GM19240 (cell line): ENCODE data around the gene QKI.

ENCODE experiments used
- DNase-seq: peaks from one replicate; pipeline ENCODE4 v3.0.0; 2011; ENCODE audit warnings: low spot score; ENCODE audit not compliant: insufficient read length

Gene QKI

GRCh38 chr6:163486821-163487220, 72.3 kb downstream of the QKI start:
- DNase-seq, result no peak

- DNase-seq, result no peak
Measured at GRCh38 chr6:163487606-163488005, 73.1 kb downstream of the QKI start.

GRCh38 chr6:163489584-163489983, 75.1 kb downstream of the QKI start:
- DNase-seq, result no peak

- DNase-seq, result no peak
Measured at GRCh38 chr6:163490826-163491577, 76.5 kb downstream of the QKI start.

GRCh38 chr6:163491737-163492300, 77.3 kb downstream of the QKI start:
- DNase-seq, result no peak

GRCh38 chr6:163494279-163494727, 79.8 kb downstream of the QKI start:
- no peak for DNase-seq

- no peak for DNase-seq
Measured at GRCh38 chr6:163496205-163496604, 81.7 kb downstream of the QKI start.

- no peak for DNase-seq
Measured at GRCh38 chr6:163500105-163500504, 85.6 kb downstream of the QKI start.

GRCh38 chr6:163501026-163501425, 86.5 kb downstream of the QKI start:
- DNase-seq, result no peak

- no peak for DNase-seq
Measured at GRCh38 chr6:163501439-163501838, 86.9 kb downstream of the QKI start.

GRCh38 chr6:163504984-163505640, 90.6 kb downstream of the QKI start:
- no peak for DNase-seq

- DNase-seq, result no peak
Measured at GRCh38 chr6:163507965-163508364, 93.4 kb downstream of the QKI start.

GRCh38 chr6:163513003-163513402, 98.5 kb downstream of the QKI start:
- DNase-seq, result no peak

GRCh38 chr6:163513570-163514166, 99.2 kb downstream of the QKI start:
- DNase-seq, result no peak

GRCh38 chr6:163516908-163517307, 102.4 kb downstream of the QKI start:
- DNase-seq, result no peak

- DNase-seq, result no peak
Measured at GRCh38 chr6:163520956-163521355, 106.4 kb downstream of the QKI start.

- DNase-seq, result no peak
Measured at GRCh38 chr6:163522033-163522432, 107.5 kb downstream of the QKI start.

GRCh38 chr6:163525926-163526325, 111.4 kb downstream of the QKI start:
- DNase-seq, result no peak

GRCh38 chr6:163526346-163526745, 111.8 kb downstream of the QKI start:
- DNase-seq, result no peak

- no peak for DNase-seq
Measured at GRCh38 chr6:163527291-163527690, 112.8 kb downstream of the QKI start.

GRCh38 chr6:163529605-163530004, 115.1 kb downstream of the QKI start:
- DNase-seq, result no peak

GRCh38 chr6:163530406-163530805, 115.9 kb downstream of the QKI start:
- no peak for DNase-seq
